Activated naive CD8-positive, alpha-beta T cell (primary cell): ENCODE results near the gene MYRF.

Experiments
- H3K27ac Mint-ChIP-seq: one replicate; pipeline ENCODE4 v1.8.0; 2021; ENCODE audit warnings: mixed read lengths
- H3K27me3 Mint-ChIP-seq: one replicate; pipeline ENCODE4 v1.8.0; 2021; ENCODE audit warnings: mixed read lengths
- H3K36me3 Mint-ChIP-seq: one replicate; pipeline ENCODE4 v1.8.0; 2021; ENCODE audit warnings: mixed read lengths
- H3K4me1 Mint-ChIP-seq: one replicate; pipeline ENCODE4 v1.8.0; 2021; ENCODE audit warnings: low read depth, mixed read lengths
- H3K4me3 Mint-ChIP-seq: one replicate; pipeline ENCODE4 v1.8.0; 2021; ENCODE audit warnings: mild to moderate bottlenecking, mixed read lengths
- H3K9me3 Mint-ChIP-seq: one replicate; pipeline ENCODE4 v1.8.0; 2021; ENCODE audit warnings: low read depth, mixed read lengths

Gene MYRF

DNA sequence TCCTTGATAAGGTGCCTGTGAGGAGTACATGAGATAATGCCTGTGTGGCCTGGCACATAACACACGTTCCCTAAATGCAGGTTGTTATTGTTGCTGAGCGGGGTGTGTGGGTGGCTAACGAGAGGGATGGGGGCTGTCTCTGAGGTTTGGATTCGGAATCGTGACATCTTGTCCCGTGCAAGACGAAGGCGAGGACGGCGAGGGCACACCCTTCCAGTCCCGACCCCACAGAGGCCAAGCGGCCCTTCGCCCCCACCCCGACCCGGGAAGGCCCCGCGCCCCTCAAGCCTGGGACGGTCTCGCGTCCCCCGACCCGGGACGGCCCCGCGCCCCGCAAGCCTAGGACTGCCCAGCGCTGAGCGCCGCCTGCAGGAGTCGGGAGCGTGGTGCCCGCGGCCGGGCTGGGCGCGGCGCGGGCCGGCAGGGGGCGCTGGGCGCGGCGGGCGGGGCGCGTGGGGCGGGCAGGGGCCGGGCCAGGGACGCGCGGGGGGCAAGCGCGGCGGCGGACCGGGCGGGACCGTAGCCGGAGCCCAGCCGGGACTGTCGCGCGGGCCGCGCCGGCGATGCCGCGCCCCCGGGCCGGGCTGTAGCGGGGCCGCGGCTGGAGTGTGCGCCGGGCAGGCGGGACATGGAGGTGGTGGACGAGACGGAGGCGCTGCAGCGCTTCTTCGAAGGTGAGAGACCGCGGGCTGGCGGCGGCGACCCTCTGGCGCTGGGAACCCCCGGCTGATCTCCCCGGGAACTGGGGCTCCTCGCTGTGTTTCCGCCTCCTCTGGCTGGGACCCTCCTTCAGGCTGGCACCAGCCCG, at the start of gene MYRF:
Gene MYRF, plus strand, starts transcription at position 520 of the 808 bp plus-strand sequence. Its CDS starts 109 bp downstream, at position 629.
- peak within 1 kb of the TSS; percentile 75 for H3K4me3 Mint-ChIP-seq
- no peak within 1 kb of the TSS for H3K27ac Mint-ChIP-seq
- peaks cover 14% of the 10 kb centered on the region for H3K27me3 Mint-ChIP-seq
- H3K4me1 Mint-ChIP-seq, result peaks cover 21% of the 10 kb centered on the region
- H3K36me3 Mint-ChIP-seq, result no peaks in the 10 kb centered on the region
- H3K9me3 Mint-ChIP-seq, result no peaks in the 10 kb centered on the region

DNA sequence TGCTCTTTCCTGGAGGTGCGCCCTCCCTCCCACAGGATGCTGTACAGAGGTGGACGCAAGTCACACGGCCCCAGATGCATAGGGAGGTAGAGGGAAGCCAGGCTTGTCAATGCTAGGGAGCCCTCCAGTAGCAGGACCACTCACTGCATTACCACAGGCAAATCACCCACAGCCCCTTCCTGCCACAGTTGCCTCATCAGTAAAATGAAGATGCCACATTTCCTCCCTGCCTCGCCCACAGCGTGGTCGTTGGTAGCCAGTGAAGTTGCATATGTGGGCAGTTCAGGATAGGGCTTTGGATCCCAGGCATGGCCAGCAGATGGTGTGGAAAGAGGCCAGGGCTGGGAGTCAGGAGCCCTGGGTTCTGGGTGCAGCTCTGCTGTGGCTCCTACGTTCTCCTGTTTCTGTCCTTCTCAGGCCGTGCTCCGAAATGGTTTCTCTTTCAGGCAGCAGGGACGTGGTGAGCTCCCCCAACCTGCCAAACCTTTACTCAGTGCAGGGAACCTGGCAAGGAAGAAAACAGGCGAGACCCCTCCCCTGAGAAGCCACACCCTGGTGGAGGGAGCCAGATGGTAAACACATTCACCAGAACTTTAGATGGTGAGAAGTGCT, 49.6 kb upstream of the MYRF start:
- no peaks in the 10 kb centered on the region for H3K36me3 Mint-ChIP-seq
- H3K4me1 Mint-ChIP-seq, result peaks cover 9% of the 10 kb centered on the region
- no peak overlapping the region for H3K4me3 Mint-ChIP-seq
- no peaks in the 10 kb centered on the region for H3K9me3 Mint-ChIP-seq
- no peaks in the 10 kb centered on the region for H3K27me3 Mint-ChIP-seq
- H3K27ac Mint-ChIP-seq, result no peak overlapping the region

DNA sequence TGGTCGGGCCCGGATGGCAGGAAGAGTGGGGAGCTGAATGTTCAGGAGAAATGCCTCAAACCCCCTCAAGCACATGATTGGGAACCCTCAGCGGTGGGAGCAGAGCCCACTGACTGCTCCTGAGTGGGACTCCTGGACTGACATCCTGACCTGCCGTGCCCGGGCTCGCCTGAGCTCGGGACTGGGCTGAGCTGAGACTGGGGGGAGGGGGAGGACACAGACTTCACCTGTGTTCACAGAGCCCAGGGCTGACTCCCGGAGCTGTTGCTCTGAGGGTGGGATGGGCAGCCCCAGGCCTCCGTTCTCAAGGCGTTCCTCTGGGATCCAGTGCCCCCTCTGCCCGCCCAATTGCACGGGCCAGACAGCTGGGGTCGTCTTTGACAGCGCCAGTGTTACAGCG, 47.6 kb upstream of the MYRF start:
- no peaks in the 10 kb centered on the region for H3K27me3 Mint-ChIP-seq
- no peak overlapping the region for H3K27ac Mint-ChIP-seq
- no peaks in the 10 kb centered on the region for H3K4me1 Mint-ChIP-seq
- no peak overlapping the region for H3K4me3 Mint-ChIP-seq
- H3K36me3 Mint-ChIP-seq, result no peaks in the 10 kb centered on the region
- H3K9me3 Mint-ChIP-seq, result no peaks in the 10 kb centered on the region

DNA sequence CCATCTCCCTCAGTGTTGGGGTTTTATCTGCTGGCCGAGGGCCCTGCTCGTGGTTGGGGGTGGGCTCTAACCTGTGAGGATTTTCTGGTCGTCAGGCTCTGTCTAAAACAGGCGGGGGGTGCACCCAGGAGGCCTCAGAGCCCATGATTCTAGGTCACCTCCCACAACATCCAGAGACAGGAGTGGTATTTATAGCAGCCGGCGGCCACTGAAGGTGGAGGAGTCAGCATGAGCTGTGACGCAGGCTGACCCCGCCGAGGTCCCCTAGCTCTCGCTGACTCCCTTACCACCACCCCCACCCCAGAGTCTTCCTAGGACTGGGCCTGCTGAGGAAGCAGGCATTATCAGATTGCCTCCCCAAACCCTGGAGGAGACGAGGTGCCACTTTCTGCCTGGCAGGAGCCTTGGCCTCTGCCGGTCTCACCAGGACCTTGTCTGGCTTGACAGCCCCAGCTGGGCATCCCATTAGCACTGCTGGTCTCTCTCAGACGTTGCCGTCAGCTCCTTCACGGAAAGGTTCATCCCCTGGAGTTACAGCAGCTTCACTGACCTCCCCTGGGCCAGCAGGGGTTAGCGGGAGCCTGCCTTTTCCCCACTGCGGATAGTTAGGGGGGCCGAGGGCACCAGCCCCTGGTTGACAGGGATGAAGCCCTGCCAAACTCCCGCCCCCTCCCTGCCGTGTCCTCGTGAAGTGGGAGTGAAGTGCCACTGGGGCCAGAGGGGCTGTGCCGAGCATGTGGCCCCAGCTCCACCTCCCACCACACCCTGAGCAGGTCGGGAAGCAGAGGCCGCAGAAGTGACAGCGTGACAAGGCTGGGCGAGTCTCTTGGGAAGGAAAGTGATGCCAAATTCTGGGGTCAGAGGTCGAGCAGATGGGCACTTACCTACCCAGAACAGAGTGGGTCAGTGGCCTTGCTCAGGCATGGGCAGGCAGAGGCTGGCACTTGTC, 45.7 kb upstream of the MYRF start:
- H3K4me1 Mint-ChIP-seq, result no peaks in the 10 kb centered on the region
- no peaks in the 10 kb centered on the region for H3K27me3 Mint-ChIP-seq
- H3K9me3 Mint-ChIP-seq, result no peaks in the 10 kb centered on the region
- H3K36me3 Mint-ChIP-seq, result no peaks in the 10 kb centered on the region
- no peak overlapping the region for H3K27ac Mint-ChIP-seq
- no peak overlapping the region for H3K4me3 Mint-ChIP-seq

DNA sequence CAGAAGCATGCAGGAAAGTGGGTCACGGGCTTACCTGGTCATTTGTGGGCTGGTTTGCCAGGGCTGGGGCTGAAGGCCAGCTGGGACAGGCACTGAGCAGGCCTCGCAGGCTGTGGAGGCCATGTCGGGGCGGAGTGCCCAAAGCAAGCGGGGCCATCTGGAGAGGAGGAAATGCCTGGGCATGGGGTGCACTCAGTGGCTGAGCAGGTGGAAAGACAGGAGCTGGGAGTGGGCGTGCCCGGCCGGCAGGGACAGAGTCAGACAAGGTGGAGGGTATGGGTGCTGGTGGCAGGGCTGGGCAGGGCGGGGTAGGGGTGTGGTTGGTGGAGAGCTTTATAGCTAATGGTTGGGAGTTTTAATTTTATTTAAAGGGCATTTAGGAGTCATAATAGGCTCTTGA, 44.9 kb upstream of the MYRF start:
- H3K27me3 Mint-ChIP-seq, result no peaks in the 10 kb centered on the region
- no peak overlapping the region for H3K4me3 Mint-ChIP-seq
- H3K9me3 Mint-ChIP-seq, result no peaks in the 10 kb centered on the region
- H3K36me3 Mint-ChIP-seq, result no peaks in the 10 kb centered on the region
- H3K4me1 Mint-ChIP-seq, result no peaks in the 10 kb centered on the region
- H3K27ac Mint-ChIP-seq, result no peak overlapping the region

DNA sequence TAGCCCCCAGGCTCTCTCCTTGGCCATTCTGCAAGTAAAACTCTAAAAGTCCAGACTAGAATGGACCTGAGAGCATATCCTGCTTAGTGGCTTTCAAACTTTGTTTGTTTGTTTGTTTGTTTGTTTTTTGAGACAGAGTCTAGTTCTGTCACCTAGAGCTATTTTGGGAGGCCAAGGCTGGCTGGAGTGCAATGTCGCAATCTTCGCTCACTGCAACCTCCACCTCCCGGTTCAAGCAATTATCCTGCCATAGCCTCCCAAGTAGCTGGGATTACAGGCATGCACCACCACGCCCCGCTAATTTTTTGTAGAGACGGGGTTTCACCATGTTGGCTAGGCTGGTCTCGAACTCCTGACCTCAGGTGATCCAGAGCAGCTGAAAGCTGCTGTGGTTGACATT, 43.3 kb upstream of the MYRF start:
- Mint-ChIP-seq H3K4me3 (no peak overlapping the region), H3K27ac (no peak overlapping the region), H3K4me1 (no peaks in the 10 kb centered on the region), H3K9me3 (no peaks in the 10 kb centered on the region), H3K36me3 (no peaks in the 10 kb centered on the region), H3K27me3 (no peaks in the 10 kb centered on the region)

DNA sequence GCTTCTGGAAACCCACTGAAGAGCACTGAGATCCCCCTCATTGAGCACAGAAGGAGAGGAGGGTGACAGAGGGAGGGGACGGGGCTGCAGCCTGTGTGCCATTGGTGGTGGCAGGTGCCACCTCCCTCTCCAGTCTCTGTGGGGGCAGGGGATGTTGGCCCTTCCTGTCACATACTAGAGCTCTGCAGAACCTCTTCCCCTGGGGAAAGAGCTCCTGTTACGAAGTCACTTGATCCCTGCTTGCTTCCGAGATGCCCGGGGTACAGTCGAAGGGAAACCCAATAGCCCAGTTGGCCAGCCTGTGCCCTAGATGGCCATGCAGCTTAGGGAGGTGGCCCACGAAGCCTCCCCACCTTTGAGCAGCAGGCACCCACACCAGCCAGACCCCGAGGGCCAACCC, 42.9 kb upstream of the MYRF start:
- Mint-ChIP-seq H3K36me3 (no peaks in the 10 kb centered on the region), H3K9me3 (no peaks in the 10 kb centered on the region), H3K27ac (no peak overlapping the region), H3K4me3 (no peak overlapping the region), H3K27me3 (no peaks in the 10 kb centered on the region), H3K4me1 (no peaks in the 10 kb centered on the region)

DNA sequence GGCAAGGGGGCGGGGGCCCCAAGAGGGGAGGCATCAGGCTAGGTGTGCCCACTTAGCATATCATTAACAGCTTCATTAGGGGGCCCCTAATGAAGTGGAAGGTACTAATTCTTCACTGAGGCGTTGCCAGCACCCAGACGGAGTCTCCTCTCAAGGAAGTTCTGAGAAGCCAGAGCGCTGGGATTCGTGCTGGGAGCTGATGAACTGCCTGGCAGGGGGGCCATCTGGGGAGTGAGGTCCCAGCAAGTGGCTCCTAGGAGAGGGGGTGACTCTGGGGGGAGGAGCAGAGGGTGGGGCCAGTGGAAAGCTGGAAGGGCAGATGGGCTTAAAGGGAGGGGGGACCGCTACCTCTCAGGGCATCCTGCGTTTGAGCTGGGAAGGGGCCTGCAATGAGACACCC, 42.4 kb upstream of the MYRF start:
- H3K27ac Mint-ChIP-seq, result no peak overlapping the region
- no peaks in the 10 kb centered on the region for H3K4me1 Mint-ChIP-seq
- no peaks in the 10 kb centered on the region for H3K27me3 Mint-ChIP-seq
- no peaks in the 10 kb centered on the region for H3K36me3 Mint-ChIP-seq
- H3K4me3 Mint-ChIP-seq, result no peak overlapping the region
- H3K9me3 Mint-ChIP-seq, result no peaks in the 10 kb centered on the region

DNA sequence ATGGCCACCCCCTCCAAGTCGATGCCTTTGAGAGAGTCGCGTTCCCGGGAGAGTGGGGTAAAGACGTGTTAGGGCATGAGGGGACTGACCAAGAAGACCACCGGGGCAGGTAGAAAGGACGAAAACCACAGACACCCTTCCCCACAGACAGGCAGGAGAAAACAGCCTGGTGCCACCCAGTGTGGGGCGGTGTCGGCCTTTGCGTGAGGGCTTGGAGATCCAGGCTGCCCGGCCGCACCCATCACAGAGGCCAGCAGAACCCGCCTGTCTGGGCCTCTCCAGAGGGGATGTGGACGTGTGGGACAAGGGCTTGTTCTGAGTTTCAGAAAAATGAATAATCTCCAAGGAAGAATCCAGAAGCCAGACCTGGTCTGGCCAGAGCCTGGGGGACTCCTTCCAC, 41.4 kb upstream of the MYRF start:
- H3K27me3 Mint-ChIP-seq, result no peaks in the 10 kb centered on the region
- H3K27ac Mint-ChIP-seq, result no peak overlapping the region
- no peaks in the 10 kb centered on the region for H3K36me3 Mint-ChIP-seq
- H3K4me1 Mint-ChIP-seq, result no peaks in the 10 kb centered on the region
- H3K4me3 Mint-ChIP-seq, result no peak overlapping the region
- no peaks in the 10 kb centered on the region for H3K9me3 Mint-ChIP-seq

DNA sequence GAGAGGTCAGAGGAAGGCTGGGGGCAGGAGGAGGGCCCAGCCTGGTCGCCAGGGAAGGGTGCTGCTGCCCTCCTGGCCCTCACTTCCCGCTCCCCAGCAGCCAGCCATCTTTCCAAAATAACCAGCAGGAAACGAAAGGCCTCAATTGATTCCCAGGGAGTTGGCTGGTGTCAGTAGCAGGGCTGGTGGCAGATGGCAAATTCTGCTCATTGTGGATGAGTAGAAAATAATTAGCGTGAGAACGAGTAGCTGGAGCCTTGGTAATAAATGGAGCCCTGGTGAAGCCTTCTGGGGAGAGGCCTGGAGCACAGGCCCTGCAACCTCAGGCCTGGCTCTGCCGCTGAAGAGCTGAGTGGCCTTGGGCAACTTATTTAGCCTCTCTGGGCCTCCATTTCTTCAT, 40.9 kb upstream of the MYRF start:
- H3K4me1 Mint-ChIP-seq, result no peaks in the 10 kb centered on the region
- H3K4me3 Mint-ChIP-seq, result no peak overlapping the region
- no peaks in the 10 kb centered on the region for H3K9me3 Mint-ChIP-seq
- H3K36me3 Mint-ChIP-seq, result no peaks in the 10 kb centered on the region
- no peaks in the 10 kb centered on the region for H3K27me3 Mint-ChIP-seq
- H3K27ac Mint-ChIP-seq, result no peak overlapping the region

DNA sequence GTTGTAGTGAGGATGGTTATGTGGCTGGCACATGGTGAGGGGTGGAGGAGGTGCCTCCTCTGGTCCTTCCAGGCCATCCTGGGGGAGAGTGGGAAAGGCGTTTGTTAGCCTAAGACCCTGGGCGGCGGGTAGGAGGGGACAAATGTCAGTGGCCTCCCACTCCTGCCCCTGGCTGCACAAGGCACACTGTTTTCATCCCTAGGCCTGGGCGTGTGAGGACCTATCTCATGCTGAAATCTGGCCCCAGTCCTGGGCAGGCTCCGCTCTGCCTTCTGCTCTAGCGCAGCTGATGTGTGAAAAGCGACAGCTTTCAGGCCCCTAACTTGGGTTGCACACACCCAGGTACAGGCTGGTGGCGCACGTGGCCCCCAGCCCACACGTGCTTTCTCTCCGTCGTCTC, 40.1 kb upstream of the MYRF start:
- Mint-ChIP-seq H3K27me3 (no peaks in the 10 kb centered on the region), H3K9me3 (no peaks in the 10 kb centered on the region), H3K4me3 (no peak overlapping the region), H3K27ac (no peak overlapping the region), H3K36me3 (no peaks in the 10 kb centered on the region), H3K4me1 (no peaks in the 10 kb centered on the region)

DNA sequence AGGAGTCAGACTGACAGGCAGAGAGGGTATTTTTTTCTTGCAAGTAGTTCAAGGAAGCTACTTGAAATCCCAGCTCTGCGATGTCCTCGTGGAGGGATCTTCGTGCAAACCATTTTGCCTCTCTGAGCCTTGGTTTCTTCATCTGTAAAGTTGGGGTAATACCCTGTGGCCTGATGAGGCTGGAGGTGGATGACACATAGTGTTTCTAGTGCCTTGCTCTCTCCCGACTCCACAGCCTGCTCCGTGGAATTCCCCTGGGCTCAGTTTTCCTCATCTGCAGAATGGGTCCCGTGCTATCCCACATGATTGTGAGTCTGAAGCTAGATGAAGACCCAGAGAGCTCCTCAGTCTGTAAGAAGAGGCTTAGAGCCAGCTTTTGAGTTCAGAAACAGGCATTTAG, 39.6 kb upstream of the MYRF start:
- Mint-ChIP-seq H3K9me3 (no peaks in the 10 kb centered on the region), H3K36me3 (no peaks in the 10 kb centered on the region), H3K27me3 (no peaks in the 10 kb centered on the region), H3K4me3 (no peak overlapping the region), H3K4me1 (no peaks in the 10 kb centered on the region), H3K27ac (no peak overlapping the region)

DNA sequence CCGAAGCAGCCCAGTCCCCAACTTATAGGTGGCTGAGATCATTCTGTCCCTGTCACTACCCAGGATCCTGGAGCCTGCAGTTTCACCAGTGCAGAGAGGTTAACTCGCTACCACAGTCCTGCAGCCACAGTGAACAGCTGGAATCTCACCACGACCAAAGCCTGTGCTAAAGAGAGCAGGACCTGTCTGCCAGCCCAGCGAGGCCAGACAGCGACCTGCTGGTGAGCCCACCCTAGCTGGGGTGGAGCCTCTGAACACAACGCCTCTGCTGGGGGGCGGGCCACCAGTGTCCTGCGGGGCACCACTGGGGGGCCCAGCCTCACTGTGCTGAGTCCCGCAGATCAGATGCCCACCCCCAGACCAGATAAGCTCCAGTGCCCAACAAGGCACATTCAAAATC, 39.0 kb upstream of the MYRF start:
- H3K9me3 Mint-ChIP-seq, result no peaks in the 10 kb centered on the region
- H3K36me3 Mint-ChIP-seq, result no peaks in the 10 kb centered on the region
- H3K4me1 Mint-ChIP-seq, result no peaks in the 10 kb centered on the region
- no peak overlapping the region for H3K27ac Mint-ChIP-seq
- no peaks in the 10 kb centered on the region for H3K27me3 Mint-ChIP-seq
- no peak overlapping the region for H3K4me3 Mint-ChIP-seq

DNA sequence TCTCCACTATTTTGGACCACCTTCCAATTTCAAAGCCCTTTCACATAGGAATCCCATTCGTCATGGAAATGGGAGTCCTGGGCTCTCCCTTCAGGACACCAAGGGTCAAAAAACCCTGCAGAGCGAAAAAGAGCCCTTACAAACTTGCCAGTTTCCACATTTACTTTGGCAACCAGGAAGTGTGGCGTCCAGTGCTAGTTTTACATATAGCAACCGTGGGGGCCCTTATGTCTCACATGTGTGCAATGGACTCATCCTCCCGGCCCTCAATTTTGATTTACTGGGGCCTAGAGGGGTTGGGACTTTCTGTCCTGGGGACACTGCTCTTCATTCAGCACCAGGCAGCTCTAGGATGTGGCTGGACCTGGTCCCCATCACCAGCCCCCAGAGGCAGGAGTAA, 38.5 kb upstream of the MYRF start:
- H3K36me3 Mint-ChIP-seq, result no peaks in the 10 kb centered on the region
- H3K27me3 Mint-ChIP-seq, result no peaks in the 10 kb centered on the region
- H3K27ac Mint-ChIP-seq, result no peak overlapping the region
- no peak overlapping the region for H3K4me3 Mint-ChIP-seq
- H3K4me1 Mint-ChIP-seq, result no peaks in the 10 kb centered on the region
- no peaks in the 10 kb centered on the region for H3K9me3 Mint-ChIP-seq

DNA sequence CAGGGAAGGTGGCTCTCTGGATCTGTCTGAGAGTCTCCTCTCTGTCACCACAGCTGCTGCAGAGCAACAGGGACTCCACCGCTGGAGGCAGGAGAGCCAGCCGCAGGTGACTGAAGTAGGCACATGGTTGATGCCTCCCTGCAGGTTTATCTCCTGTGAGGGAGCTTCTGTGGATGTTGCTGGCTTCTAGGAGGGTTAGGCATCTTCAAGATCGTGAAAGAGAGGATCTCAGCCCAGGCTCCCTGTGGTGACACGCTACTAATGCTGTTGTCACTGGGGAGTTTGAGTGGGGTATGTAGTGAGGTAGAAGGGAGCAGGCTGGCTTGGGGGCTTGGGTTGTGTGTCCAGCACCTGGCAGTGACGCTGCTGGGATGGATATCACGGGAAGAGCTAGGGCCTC, 38.1 kb upstream of the MYRF start:
- Mint-ChIP-seq H3K9me3 (no peaks in the 10 kb centered on the region), H3K4me3 (no peak overlapping the region), H3K27ac (no peak overlapping the region), H3K4me1 (no peaks in the 10 kb centered on the region), H3K27me3 (no peaks in the 10 kb centered on the region), H3K36me3 (no peaks in the 10 kb centered on the region)
